SK-N-SH (cell line): Measurements from ENCODE around the gene YBX2. TPM values are rescaled to one million over a fixed set of nuclear protein-coding genes. Genes with fewer than 3 reads are reported as not detected.
"Not testable (repeated sequence)": the region's sequence is repeated elsewhere in the genome, so short reads cannot be mapped to it uniquely, and the experiment has no call there.

ENCODE experiments used
- CTCF ChIA-PET: fragments of 300-600, 350-600 bp; formaldehyde crosslinking; extraction: SDS; loops from one replicate; lab custom pipeline; 2021; lab: Yijun Ruan, JAX
- POLR2A ChIA-PET: fragments of 350-600 bp; sonication (Branson Sonifier 250); formaldehyde crosslinking; extraction: SDS; loops from one replicate; lab custom pipeline; 2020; ENCODE audit warnings: antibody characterized with exemption, inconsistent platforms; lab: Yijun Ruan, JAX
- DNase-seq: peaks from one replicate; pipeline ENCODE4 v3.0.0; 2012
- H2AFZ ChIP-seq: fragments of 200-600 bp; sonication (generic); 2 replicates; pipeline ENCODE4 v1.8.1; 2016; ENCODE audit warnings: antibody characterized with exemption, mild to moderate bottlenecking, low read depth
- H3F3A ChIP-seq: fragments of 200-600 bp; sonication (generic); replicated peaks from 2 replicates; pipeline ENCODE3; 2016; ENCODE audit warnings: antibody characterized with exemption, mild to moderate bottlenecking; ENCODE audit not compliant: insufficient read depth
- H3K27ac ChIP-seq, 2 experiments: fragments of 200-500 bp in 1 of 2; fragments of 200-600 bp in 1 of 2; sonication (Bioruptor generic) in 1 of 2; sonication (generic), shearing (Covaris generic) in 1 of 2; 2 replicates each; pipeline versions ENCODE4 v1.5.1 to v1.6.1; 2014 to 2016; ENCODE audit warnings: low read depth in 2 of 2, inconsistent platforms in 1 of 2, low read length in 1 of 2, mild to moderate bottlenecking in 1 of 2, mixed read lengths in 1 of 2
- H3K27me3 ChIP-seq: fragments of 200-600 bp; sonication (generic), shearing (Covaris generic); 2 replicates; pipeline ENCODE4 v1.6.1; 2016; ENCODE audit warnings: mixed run types; ENCODE audit not compliant: insufficient read depth
- H3K36me3 ChIP-seq, 2 experiments: fragments of 200-500 bp in 1 of 2; fragments of 200-600 bp in 1 of 2; sonication (Bioruptor generic) in 1 of 2; sonication (generic) in 1 of 2; replicated peaks in 1 of 2; 2 replicates each; pipeline versions ENCODE3 to v1.5.1; 2014 to 2016; ENCODE audit warnings: low read length in 1 of 2, mild to moderate bottlenecking in 1 of 2; ENCODE audit not compliant: insufficient read depth in 2 of 2, control insufficient read depth in 1 of 2
- H3K4me1 ChIP-seq, 2 experiments: fragments of 200-500 bp in 1 of 2; fragments of 200-600 bp in 1 of 2; sonication (Bioruptor generic) in 1 of 2; sonication (generic), shearing (Covaris generic) in 1 of 2; 2 replicates each; pipeline versions ENCODE4 v1.5.1 to v1.6.1; 2014 to 2016; ENCODE audit warnings: low read depth in 1 of 2, low read length in 1 of 2, mixed run types in 1 of 2; ENCODE audit not compliant: insufficient read depth in 2 of 2, control insufficient read depth in 1 of 2
- H3K4me2 ChIP-seq: fragments of 200-600 bp; sonication (generic), shearing (Covaris generic); 2 replicates; pipeline ENCODE4 v1.6.1; 2017; ENCODE audit warnings: mixed run types
- H3K4me3 ChIP-seq, 2 experiments: fragments of 200-500 bp in 1 of 2; fragments of 200-600 bp in 1 of 2; sonication (Bioruptor generic) in 1 of 2; sonication (generic), shearing (Covaris generic) in 1 of 2; 2 replicates each; pipeline versions ENCODE4 v1.5.1 to v1.8.1; 2014 to 2016; ENCODE audit warnings: low read depth in 2 of 2, inconsistent platforms in 1 of 2, low read length in 1 of 2, mild to moderate bottlenecking in 1 of 2, mixed read lengths in 1 of 2, moderate library complexity in 1 of 2
- H3K79me2 ChIP-seq: fragments of 200-600 bp; sonication (generic); 2 replicates; pipeline ENCODE4 v1.8.1; 2017; ENCODE audit warnings: mild to moderate bottlenecking; ENCODE audit not compliant: insufficient read depth
- H3K9ac ChIP-seq: fragments of 200-600 bp; sonication (generic); 2 replicates; pipeline ENCODE4 v1.6.1; 2017; ENCODE audit warnings: mixed run types
- H3K9me2 ChIP-seq: fragments of 200-600 bp; sonication (generic); 2 replicates; pipeline ENCODE4 v1.6.1; 2017; ENCODE audit warnings: mixed run types
- H3K9me3 ChIP-seq: fragments of 200-600 bp; sonication (generic); 2 replicates; pipeline ENCODE4 v1.6.1; 2017; ENCODE audit warnings: mixed run types, mild to moderate bottlenecking, moderate library complexity
- H4K20me1 ChIP-seq: fragments of 200-600 bp; sonication (generic); 2 replicates; pipeline ENCODE4 v1.6.1; 2017; ENCODE audit warnings: mild to moderate bottlenecking, mixed run types; ENCODE audit not compliant: insufficient read depth
- CHD2 ChIP-seq: fragments of 150-350 bp; IDR thresholded peaks from 2 replicates; pipeline ENCODE4 v1.6.1; 2018; ENCODE audit warnings: low read length; ENCODE audit not compliant: partially characterized antibody
- ELF1 ChIP-seq: IDR thresholded peaks from 2 replicates; pipeline ENCODE4 v1.4.0; 2012
- EZH2phosphoT487 ChIP-seq: fragments of 200-600 bp; sonication (generic); IDR thresholded peaks from 2 replicates; pipeline ENCODE4 v1.6.1; 2017; ENCODE audit warnings: low read depth, mixed run types, mild to moderate bottlenecking, antibody characterized with exemption, moderate library complexity, borderline replicate concordance
- FOXJ3 ChIP-seq: sonication (generic); formaldehyde crosslinking; IDR thresholded peaks from 2 replicates; pipeline ENCODE4 v1.5.1; 2020; ENCODE audit warnings: mild to moderate bottlenecking, missing genetic modification reagents
- JUND ChIP-seq: IDR thresholded peaks from 2 replicates; pipeline ENCODE4 v1.4.0; 2012
- MXI1 ChIP-seq: IDR thresholded peaks from 2 replicates; pipeline ENCODE4 v1.6.1; 2012; ENCODE audit warnings: mild to moderate bottlenecking, low read depth, low read length, improper control_type of control experiment
- NFIC ChIP-seq: IDR thresholded peaks from 2 replicates; pipeline ENCODE4 v1.4.0; 2012; ENCODE audit warnings: borderline replicate concordance
- RFX5 ChIP-seq: IDR thresholded peaks from 2 replicates; pipeline ENCODE4 v1.6.1; 2012; ENCODE audit warnings: mild to moderate bottlenecking, improper control_type of control experiment, low read length
- TCF12 ChIP-seq: IDR thresholded peaks from 2 replicates; pipeline ENCODE4 v1.4.0; 2012
- TEAD4 ChIP-seq: IDR thresholded peaks from 2 replicates; pipeline ENCODE4 v1.4.0; 2012; ENCODE audit warnings: mild to moderate bottlenecking, borderline replicate concordance; ENCODE audit not compliant: insufficient read depth
- YY1 ChIP-seq: IDR thresholded peaks from 2 replicates; pipeline ENCODE4 v1.4.0; 2012; ENCODE audit warnings: low read depth, mild to moderate bottlenecking
- ZBTB33 ChIP-seq: IDR thresholded peaks from 2 replicates; pipeline ENCODE4 v1.4.0; 2012; ENCODE audit warnings: low read depth, borderline replicate concordance
- WGBS: methylation state at CpG from one replicate; pipeline ENCODE4 v1.1.6; 2017; ENCODE audit warnings: low lambda C conversion rate; 5-methylcytosine and 5-hydroxymethylcytosine counted together
- polyA plus RNA-seq, 3 experiments: library from polyadenylated mRNA; depleted of rRNA; stranded (reverse); fragments of >200 nt; gene quantifications; 2 replicates each; pipeline ENCODE4 v1.2.3, GENCODE V29; 2012
- TF ChIP-seq, protein P1 (sequence below): IDR thresholded peaks from 2 replicates; pipeline ENCODE4; 2012

The YBX2 gene
- polyA plus RNA-seq, 1 of the 3 experiments (the other 2 are of a cell fraction), result 0.54 TPM

- no peak for TF ChIP-seq ZBTB33
- TF ChIP-seq FOXJ3 (CRISPR knock-in tag), result no peak
- TF ChIP-seq, protein P1, sequence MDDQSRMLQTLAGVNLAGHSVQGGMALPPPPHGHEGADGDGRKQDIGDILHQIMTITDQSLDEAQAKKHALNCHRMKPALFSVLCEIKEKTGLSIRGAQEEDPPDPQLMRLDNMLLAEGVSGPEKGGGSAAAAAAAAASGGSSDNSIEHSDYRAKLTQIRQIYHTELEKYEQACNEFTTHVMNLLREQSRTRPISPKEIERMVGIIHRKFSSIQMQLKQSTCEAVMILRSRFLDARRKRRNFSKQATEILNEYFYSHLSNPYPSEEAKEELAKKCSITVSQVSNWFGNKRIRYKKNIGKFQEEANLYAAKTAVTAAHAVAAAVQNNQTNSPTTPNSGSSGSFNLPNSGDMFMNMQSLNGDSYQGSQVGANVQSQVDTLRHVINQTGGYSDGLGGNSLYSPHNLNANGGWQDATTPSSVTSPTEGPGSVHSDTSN, result no peak
- no peak for TF ChIP-seq YY1
- no peak for TF ChIP-seq ELF1
- TF ChIP-seq NFIC, result no peak
- TF ChIP-seq, all 33 proteins: peak for 0
These were observed 42.1 kb upstream of the YBX2 start, which contains the start of gene ACAP1 (continued) for GRCh38 chr17:7336240-7337175.

DNA sequence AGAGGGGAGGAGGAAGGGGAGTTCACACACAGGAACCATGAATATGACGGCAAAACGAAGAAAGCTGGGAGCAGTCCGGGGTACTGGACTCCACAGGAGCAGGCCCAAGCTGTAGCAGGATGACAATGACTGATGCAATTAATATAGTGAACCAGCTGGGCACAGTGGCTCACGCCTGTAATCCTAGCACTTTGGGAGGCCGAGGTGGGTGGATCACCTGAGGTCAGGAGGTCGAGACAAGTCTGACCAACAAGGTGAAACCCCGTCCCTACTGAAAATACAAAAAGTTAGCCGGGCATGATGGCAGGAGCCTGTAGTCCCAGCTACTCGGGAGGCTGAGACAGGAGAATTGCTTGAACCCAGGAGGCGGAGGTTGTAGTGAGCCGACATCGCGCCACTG lies 41.3 kb upstream of the YBX2 start:
- not testable (repeated sequence) for H3K27ac ChIP-seq, H3F3A ChIP-seq, H3K9me3 ChIP-seq, H3K36me3 ChIP-seq, H3K9ac ChIP-seq, H3K79me2 ChIP-seq, H4K20me1 ChIP-seq, H3K9me2 ChIP-seq, H2AFZ ChIP-seq, DNase-seq, H3K4me3 ChIP-seq, H3K4me1 ChIP-seq, H3K4me2 ChIP-seq
- CTCF ChIA-PET, result interaction anchor here (0.9 to 4.8 kb wide), 5 partner anchors 9 to 39 kb away, joined by 3 to 33 read pairs (median 8); no protein-coding TSS in a partner anchor
- WGBS, result 75% methylated on average over 13 of the region's 13 CpGs
- H3K27me3 ChIP-seq, result peaks cover 18% of the 10 kb centered on the region
- POLR2A ChIA-PET, result interaction anchor here (0.6 kb wide), 1 partner anchor 298 kb away, joined by 3 read pairs; no protein-coding TSS in a partner anchor

DNA sequence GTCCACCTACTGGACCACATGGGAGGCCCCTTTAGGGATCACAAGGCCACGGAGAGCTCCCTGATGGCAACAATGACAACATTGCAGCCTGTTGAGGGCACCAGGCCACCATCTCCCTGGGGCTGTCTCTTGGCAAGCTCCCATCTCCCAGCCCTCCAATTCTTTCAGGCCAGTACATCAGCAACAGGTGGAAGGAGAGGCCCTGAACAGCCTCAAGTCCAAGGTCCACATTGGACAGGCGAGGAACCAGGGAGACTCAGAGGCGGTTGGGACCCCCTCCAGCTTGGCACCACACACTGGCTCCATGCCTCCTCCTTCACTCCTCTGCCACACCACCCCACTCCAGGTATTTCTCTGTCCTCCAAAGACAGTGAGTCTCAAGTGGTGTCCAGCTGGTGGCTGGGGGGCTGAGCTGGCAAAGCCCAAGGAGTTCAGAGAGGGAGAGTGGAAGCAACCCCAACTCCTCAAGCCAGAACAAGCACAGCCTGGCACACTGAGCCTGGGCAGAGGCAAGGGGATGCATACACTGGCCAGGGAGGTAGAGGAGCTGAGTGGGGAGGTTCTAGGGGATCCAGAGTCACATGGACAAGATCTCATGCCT lies 40.6 kb upstream of the YBX2 start:
- Histone ChIP-seq H3F3A (no peaks in the 10 kb centered on the region), H3K9me2 (no peaks in the 10 kb centered on the region), H3K79me2 (no peaks in the 10 kb centered on the region), H3K27me3 (peaks cover 13% of the 10 kb centered on the region; the same call in 1 of the 2 replicates), H4K20me1 (no peaks in the 10 kb centered on the region), H3K4me1 (peaks cover 3 to 6% of the 10 kb centered on the region in 2 experiments; a peak in 2 of 4 replicates), H3K4me2 (no peak overlapping the region), H3K9ac (no peak overlapping the region), H2AFZ (no peak overlapping the region), H3K9me3 (no peaks in the 10 kb centered on the region), H3K4me3 (no peak overlapping the region), H3K36me3 (no peaks in the 10 kb centered on the region), H3K27ac (no peak overlapping the region)
- ChIA-PET POLR2A (no interaction called here), CTCF (interaction anchor here (0.9 to 4.8 kb wide), 4 partner anchors 10 to 39 kb away, joined by 3 to 33 read pairs (median 18); no protein-coding TSS in a partner anchor)
- WGBS, result 83% methylated on average over 1 of the region's 3 CpGs
- TF ChIP-seq TEAD4, result no peak
- no peak for TF ChIP-seq JUND
- no peak for TF ChIP-seq RFX5
- TF ChIP-seq TCF12, result no peak
- TF ChIP-seq EZH2phosphoT487, result no peak
- no peak for TF ChIP-seq MXI1
- no peak for TF ChIP-seq CHD2
- DNase-seq, result no peak

- H3K4me2 ChIP-seq, H3K36me3 ChIP-seq, H4K20me1 ChIP-seq, H3K9me3 ChIP-seq, H3K4me3 ChIP-seq, H3K27ac ChIP-seq, H3K27me3 ChIP-seq, H3K9ac ChIP-seq, POLR2A ChIA-PET, H3F3A ChIP-seq, CTCF ChIA-PET, H2AFZ ChIP-seq, H3K9me2 ChIP-seq, DNase-seq: not testable (repeated sequence)
- WGBS, result 77% methylated on average over 14 of the region's 14 CpGs
- Histone ChIP-seq H3K79me2 (peaks cover 13% of the 10 kb centered on the region; the same call in 1 of the 2 replicates), H3K4me1 (peaks cover 3 to 10% of the 10 kb centered on the region in 2 experiments; a peak in 2 of 4 replicates)
These were observed 38.2 kb upstream of the YBX2 start for GRCh38 chr17:7332600-7333069.
